ENCODE measurements around the gene OARD1. TPM values are rescaled to one million over a fixed set of nuclear protein-coding genes. Genes with fewer than 3 reads are reported as not detected.

The OARD1 gene
- total and polyA plus RNA-seq, 10 of the 15 experiments (the other 5 are each of a cell fraction or from before 2014, with no cell fraction given), result 19.0 to 63.5 (median 43.6) TPM

DNA sequence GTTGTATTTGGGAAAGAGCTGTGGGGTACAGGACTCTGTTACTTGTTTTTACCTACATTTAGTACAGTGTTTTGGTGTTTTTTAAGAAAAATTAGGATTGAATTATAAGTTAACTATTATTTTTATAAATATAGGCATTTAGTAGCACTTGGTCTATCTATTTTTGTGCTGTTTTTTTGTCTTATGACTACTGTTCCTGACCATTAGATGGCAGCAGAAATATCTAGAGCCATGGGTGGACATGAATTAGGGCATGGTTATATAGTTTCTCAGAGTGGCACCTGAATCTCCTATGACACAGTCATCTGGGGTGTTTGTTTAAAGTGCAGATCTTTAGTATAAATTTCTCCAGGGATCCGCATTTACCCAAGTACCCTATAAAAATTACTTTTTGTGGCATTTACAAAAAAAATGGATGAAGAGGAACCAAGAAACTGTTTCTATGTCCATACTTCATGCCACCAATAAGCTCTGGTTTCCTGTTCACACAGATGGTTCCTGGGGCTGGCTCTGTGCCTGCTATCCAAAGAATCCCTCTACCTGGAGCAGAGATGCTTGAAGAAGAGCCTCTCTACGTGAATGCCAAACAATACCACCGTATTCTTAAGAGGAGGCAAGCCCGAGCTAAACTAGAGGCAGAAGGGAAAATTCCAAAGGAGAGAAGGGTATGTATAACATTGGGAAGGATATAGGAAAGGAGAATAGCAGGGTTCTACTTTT, 20.4 kb upstream of the OARD1 start:
- POLR2A ChIA-PET, result interaction anchor here (1.4 kb wide), 1 partner anchor 17 kb away, joined by 4 read pairs; no protein-coding TSS in a partner anchor
- TF ChIP-seq, protein P1, sequence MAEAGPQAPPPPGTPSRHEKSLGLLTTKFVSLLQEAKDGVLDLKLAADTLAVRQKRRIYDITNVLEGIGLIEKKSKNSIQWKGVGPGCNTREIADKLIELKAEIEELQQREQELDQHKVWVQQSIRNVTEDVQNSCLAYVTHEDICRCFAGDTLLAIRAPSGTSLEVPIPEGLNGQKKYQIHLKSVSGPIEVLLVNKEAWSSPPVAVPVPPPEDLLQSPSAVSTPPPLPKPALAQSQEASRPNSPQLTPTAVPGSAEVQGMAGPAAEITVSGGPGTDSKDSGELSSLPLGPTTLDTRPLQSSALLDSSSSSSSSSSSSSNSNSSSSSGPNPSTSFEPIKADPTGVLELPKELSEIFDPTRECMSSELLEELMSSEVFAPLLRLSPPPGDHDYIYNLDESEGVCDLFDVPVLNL (IDR thresholded peaks at IDR 0.05; ENCODE audit: low read depth, low read length), result no peak
- TF ChIP-seq SREBF1 (IDR thresholded peaks at IDR 0.05; ENCODE audit: low read length), result no peak
- no peak for TF ChIP-seq CHD2 (IDR thresholded peaks at IDR 0.05; ENCODE audit: borderline replicate concordance, low read depth, low read length)
- TF ChIP-seq, protein P2, sequence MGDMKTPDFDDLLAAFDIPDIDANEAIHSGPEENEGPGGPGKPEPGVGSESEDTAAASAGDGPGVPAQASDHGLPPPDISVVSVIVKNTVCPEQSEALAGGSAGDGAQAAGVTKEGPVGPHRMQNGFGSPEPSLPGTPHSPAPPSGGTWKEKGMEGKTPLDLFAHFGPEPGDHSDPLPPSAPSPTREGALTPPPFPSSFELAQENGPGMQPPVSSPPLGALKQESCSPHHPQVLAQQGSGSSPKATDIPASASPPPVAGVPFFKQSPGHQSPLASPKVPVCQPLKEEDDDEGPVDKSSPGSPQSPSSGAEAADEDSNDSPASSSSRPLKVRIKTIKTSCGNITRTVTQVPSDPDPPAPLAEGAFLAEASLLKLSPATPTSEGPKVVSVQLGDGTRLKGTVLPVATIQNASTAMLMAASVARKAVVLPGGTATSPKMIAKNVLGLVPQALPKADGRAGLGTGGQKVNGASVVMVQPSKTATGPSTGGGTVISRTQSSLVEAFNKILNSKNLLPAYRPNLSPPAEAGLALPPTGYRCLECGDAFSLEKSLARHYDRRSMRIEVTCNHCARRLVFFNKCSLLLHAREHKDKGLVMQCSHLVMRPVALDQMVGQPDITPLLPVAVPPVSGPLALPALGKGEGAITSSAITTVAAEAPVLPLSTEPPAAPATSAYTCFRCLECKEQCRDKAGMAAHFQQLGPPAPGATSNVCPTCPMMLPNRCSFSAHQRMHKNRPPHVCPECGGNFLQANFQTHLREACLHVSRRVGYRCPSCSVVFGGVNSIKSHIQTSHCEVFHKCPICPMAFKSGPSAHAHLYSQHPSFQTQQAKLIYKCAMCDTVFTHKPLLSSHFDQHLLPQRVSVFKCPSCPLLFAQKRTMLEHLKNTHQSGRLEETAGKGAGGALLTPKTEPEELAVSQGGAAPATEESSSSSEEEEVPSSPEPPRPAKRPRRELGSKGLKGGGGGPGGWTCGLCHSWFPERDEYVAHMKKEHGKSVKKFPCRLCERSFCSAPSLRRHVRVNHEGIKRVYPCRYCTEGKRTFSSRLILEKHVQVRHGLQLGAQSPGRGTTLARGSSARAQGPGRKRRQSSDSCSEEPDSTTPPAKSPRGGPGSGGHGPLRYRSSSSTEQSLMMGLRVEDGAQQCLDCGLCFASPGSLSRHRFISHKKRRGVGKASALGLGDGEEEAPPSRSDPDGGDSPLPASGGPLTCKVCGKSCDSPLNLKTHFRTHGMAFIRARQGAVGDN (IDR thresholded peaks at IDR 0.05), result no peak
- TF ChIP-seq, protein P3, sequence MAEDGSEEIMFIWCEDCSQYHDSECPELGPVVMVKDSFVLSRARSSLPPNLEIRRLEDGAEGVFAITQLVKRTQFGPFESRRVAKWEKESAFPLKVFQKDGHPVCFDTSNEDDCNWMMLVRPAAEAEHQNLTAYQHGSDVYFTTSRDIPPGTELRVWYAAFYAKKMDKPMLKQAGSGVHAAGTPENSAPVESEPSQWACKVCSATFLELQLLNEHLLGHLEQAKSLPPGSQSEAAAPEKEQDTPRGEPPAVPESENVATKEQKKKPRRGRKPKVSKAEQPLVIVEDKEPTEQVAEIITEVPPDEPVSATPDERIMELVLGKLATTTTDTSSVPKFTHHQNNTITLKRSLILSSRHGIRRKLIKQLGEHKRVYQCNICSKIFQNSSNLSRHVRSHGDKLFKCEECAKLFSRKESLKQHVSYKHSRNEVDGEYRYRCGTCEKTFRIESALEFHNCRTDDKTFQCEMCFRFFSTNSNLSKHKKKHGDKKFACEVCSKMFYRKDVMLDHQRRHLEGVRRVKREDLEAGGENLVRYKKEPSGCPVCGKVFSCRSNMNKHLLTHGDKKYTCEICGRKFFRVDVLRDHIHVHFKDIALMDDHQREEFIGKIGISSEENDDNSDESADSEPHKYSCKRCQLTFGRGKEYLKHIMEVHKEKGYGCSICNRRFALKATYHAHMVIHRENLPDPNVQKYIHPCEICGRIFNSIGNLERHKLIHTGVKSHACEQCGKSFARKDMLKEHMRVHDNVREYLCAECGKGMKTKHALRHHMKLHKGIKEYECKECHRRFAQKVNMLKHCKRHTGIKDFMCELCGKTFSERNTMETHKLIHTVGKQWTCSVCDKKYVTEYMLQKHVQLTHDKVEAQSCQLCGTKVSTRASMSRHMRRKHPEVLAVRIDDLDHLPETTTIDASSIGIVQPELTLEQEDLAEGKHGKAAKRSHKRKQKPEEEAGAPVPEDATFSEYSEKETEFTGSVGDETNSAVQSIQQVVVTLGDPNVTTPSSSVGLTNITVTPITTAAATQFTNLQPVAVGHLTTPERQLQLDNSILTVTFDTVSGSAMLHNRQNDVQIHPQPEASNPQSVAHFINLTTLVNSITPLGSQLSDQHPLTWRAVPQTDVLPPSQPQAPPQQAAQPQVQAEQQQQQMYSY (CRISPR knock-in tag; IDR thresholded peaks at IDR 0.05), result no peak
- TF ChIP-seq SUPT20H (IDR thresholded peaks at IDR 0.05; ENCODE audit: borderline replicate concordance, control insufficient read depth, low read depth, low read length), result no peak
- no peak for TF ChIP-seq CREB1 (IDR thresholded peaks at IDR 0.05; ENCODE audit: low read depth)
- TF ChIP-seq SMC3 (IDR thresholded peaks at IDR 0.05; ENCODE audit: borderline replicate concordance, low read length), result peak; percentile 38; the same call in 1 of the 2 replicates
- no peak for TF ChIP-seq BCL11A (IDR thresholded peaks at IDR 0.05; ENCODE audit: low read depth, low read length)
- TF ChIP-seq ZNF217 (IDR thresholded peaks at IDR 0.05), result no peak
- TF ChIP-seq TAF1 (IDR thresholded peaks at IDR 0.05; ENCODE audit: borderline replicate concordance, low read depth, low read length), result no peak
- TF ChIP-seq POLR2AphosphoS2 (IDR thresholded peaks at IDR 0.05; ENCODE audit: low read depth, low read length), result no peak

More for the DNA sequence above, 20.4 kb upstream of the OARD1 start:
- in situ Hi-C loops (cut with MboI) (no loop called here), intact Hi-C loops (cut with micrococcal nuclease; ENCODE audit: unreplicated experiment) (loop anchor here (1.0 to 2.0 kb wide), 2 partner anchors 90 to 226 kb away; no protein-coding TSS in a partner anchor)
- H3K36me3 ChIP-seq (ENCODE audit: control insufficient read depth in 2 of 2, insufficient read depth in 2 of 2, low read length in 1 of 2), result peaks cover 12 to 46% of the 10 kb centered on the region in 2 experiments
- DNase-seq (ENCODE audit: low read depth, low spot score), result no peak
- no peak overlapping the region for H3K4me2 ChIP-seq (ENCODE audit: control insufficient read depth, insufficient read depth)
- no peak overlapping the region for H3K9ac ChIP-seq (ENCODE audit: control insufficient read depth, insufficient read depth, low read length)
- BruUV-seq (replicated peaks), result no TSS peak
- SMC1A ChIA-PET (ENCODE audit: uncharacterized antibody, unreplicated experiment), result interaction anchor here (0.9 to 2.1 kb wide), 10 partner anchors 16 to 228 kb away, joined by 3 to 17 read pairs (median 3); partner anchors contain the start of gene TREML2
- H3K79me2 ChIP-seq (ENCODE audit: control insufficient read depth, insufficient read depth, low read length), result no peaks in the 10 kb centered on the region
- no peaks in the 10 kb centered on the region for H3K4me1 ChIP-seq (ENCODE audit: control insufficient read depth, insufficient read depth, low read length)
- no peak overlapping the region for H3K4me3 ChIP-seq
- 95% methylated on average over 4 of the region's 4 CpGs for WGBS (ENCODE audit: insufficient coverage, insufficient replicate concordance, low lambda C conversion rate, missing lambda C conversion rate)
- RAD21 ChIA-PET (ENCODE audit: unreplicated experiment), result interaction anchor here (0.7 to 2.4 kb wide), 4 partner anchors 14 to 227 kb away, joined by 3 to 11 read pairs (median 7); partner anchors contain the start of genes NFYA and OARD1
- CTCF ChIA-PET, result interaction anchor here (0.7 to 3.2 kb wide), 21 partner anchors 9 to 229 kb away, joined by 3 to 49 read pairs (median 4); no protein-coding TSS in a partner anchor
- H3K27me3 ChIP-seq (replicated peaks in 1 of 2; ENCODE audit: control insufficient read depth in 2 of 2, insufficient read depth in 2 of 2, low read length in 1 of 2), result no peaks in the 10 kb centered on the region
- peak; percentile 58 for ATAC-seq
- H2AFZ ChIP-seq (ENCODE audit: control insufficient read depth, low read depth, low read length), result no peak overlapping the region
- no peaks in the 10 kb centered on the region for H3K9me3 ChIP-seq (replicated peaks; ENCODE audit: control insufficient read depth, insufficient read depth, low read length)
- FAIRE-seq, result no peak
- H3K27ac ChIP-seq (ENCODE audit: control insufficient read depth, insufficient read depth), result no peak overlapping the region
- H4K20me1 ChIP-seq (ENCODE audit: control insufficient read depth, insufficient read depth), result no peaks in the 10 kb centered on the region

All from GM12878 (cell line).